Endodermal cell (in vitro differentiated cells): ENCODE data around the gene EXOC1L. TPM values are rescaled to one million over a fixed set of nuclear protein-coding genes. Genes with fewer than 3 reads are reported as not detected.

ENCODE experiments used
- DNase-seq: peaks from one replicate; pipeline ENCODE4 v3.0.0-alpha.2; 2017
- H3K27ac ChIP-seq: 2 replicates; pipeline ENCODE4 v1.5.1; 2013; ENCODE audit warnings: mild to moderate bottlenecking, low read depth, low read length, moderate library complexity
- H3K27me3 ChIP-seq: 2 replicates; pipeline ENCODE4 v1.6.1; 2013; ENCODE audit warnings: mild to moderate bottlenecking, low read length, moderate library complexity; ENCODE audit not compliant: insufficient read depth, control insufficient read depth, poor library complexity, severe bottlenecking
- H3K36me3 ChIP-seq: 2 replicates; pipeline ENCODE4 v1.7.0; 2013; ENCODE audit warnings: mild to moderate bottlenecking, low read length, moderate library complexity; ENCODE audit not compliant: control insufficient read depth, insufficient read depth
- H3K4me1 ChIP-seq: one replicate; pipeline ENCODE4 v1.7.0; 2013; ENCODE audit warnings: low read length; ENCODE audit not compliant: control insufficient read depth, insufficient read depth
- H3K4me3 ChIP-seq: 2 replicates; pipeline ENCODE4 v1.5.1; 2013; ENCODE audit warnings: mild to moderate bottlenecking, low read length, moderate library complexity
- H3K9ac ChIP-seq: 2 replicates; pipeline ENCODE4 v1.6.1; 2013; ENCODE audit warnings: mild to moderate bottlenecking, low read length, moderate library complexity; ENCODE audit not compliant: poor library complexity, severe bottlenecking; ENCODE audit errors: extremely low read depth
- H3K9me3 ChIP-seq: 2 replicates; pipeline ENCODE4 v1.6.1; 2013; ENCODE audit warnings: mild to moderate bottlenecking, low read length, moderate library complexity; ENCODE audit not compliant: control insufficient read depth
- H3K27ac Mint-ChIP-seq: 2 replicates; pipeline ENCODE4 v1.8.0; 2020; ENCODE audit warnings: mixed read lengths
- H3K27me3 Mint-ChIP-seq: 2 replicates; pipeline ENCODE4 v1.8.0; 2021; ENCODE audit warnings: mild to moderate bottlenecking, mixed read lengths; ENCODE audit not compliant: insufficient read depth
- H3K36me3 Mint-ChIP-seq: 2 replicates; pipeline ENCODE4 v1.8.0; 2020; ENCODE audit warnings: low read depth, mixed read lengths
- H3K4me1 Mint-ChIP-seq: 2 replicates; pipeline ENCODE4 v1.8.0; 2020; ENCODE audit warnings: mixed read lengths
- H3K4me3 Mint-ChIP-seq: 2 replicates; pipeline ENCODE4 v1.8.0; 2020; ENCODE audit warnings: mild to moderate bottlenecking, moderate library complexity, mixed read lengths
- H3K9me3 Mint-ChIP-seq: 2 replicates; pipeline ENCODE4 v1.8.0; 2020; ENCODE audit warnings: mild to moderate bottlenecking, mixed read lengths
- CTCF ChIP-seq: fragments of 200-600 bp; sonication (generic); conservative IDR thresholded peaks from 2 replicates; pipeline ENCODE4 v1.5.0; 2021; ENCODE audit warnings: antibody characterized with exemption, mild to moderate bottlenecking
- WGBS, 2 experiments: methylation state at CpG; one replicate each; pipeline versions ENCODE4 v1.1.5 to v1.1.7; 2013; ENCODE audit warnings: missing lambda C conversion rate in 2 of 2, mixed read lengths in 1 of 2; ENCODE audit not compliant: insufficient coverage in 1 of 2, insufficient read length in 1 of 2; 5-methylcytosine and 5-hydroxymethylcytosine counted together
- total RNA-seq, 2 donors: library from RNA; stranded (reverse); fragmentation: NEBNext Ultra II Directional in 1 of 2; extraction: Animal tissue kit (Norgen Biotek cat#: 25700) in 1 of 2; gene quantifications; 2 replicates in 1 of 2; 3 replicates in 1 of 2; pipeline ENCODE4 v1.2.1, GENCODE V29; 2021

Gene EXOC1L
- total RNA-seq, 2 donors from 2014 or later, result not detected

- H3K27me3 ChIP-seq, result no peaks in the 10 kb centered on the region
- Mint-ChIP-seq H3K4me3 (no peak overlapping the region), H3K4me1 (no peaks in the 10 kb centered on the region), H3K36me3 (peaks cover 31% of the 10 kb centered on the region), H3K27ac (no peak overlapping the region), H3K9me3 (no peaks in the 10 kb centered on the region), H3K27me3 (no peaks in the 10 kb centered on the region)
- no peak overlapping the region for H3K4me3 ChIP-seq
- no peaks in the 10 kb centered on the region for H3K9me3 ChIP-seq
- H3K9ac ChIP-seq, result no peak overlapping the region
- no peaks in the 10 kb centered on the region for H3K4me1 ChIP-seq
- H3K36me3 ChIP-seq, result peaks cover 62% of the 10 kb centered on the region
- DNase-seq, result no peak
- H3K27ac ChIP-seq, result no peak overlapping the region
- no peak for TF ChIP-seq CTCF
Observed at GRCh38 chr4:55874831-55875230, 55.2 kb downstream of the EXOC1L start.

- Histone ChIP-seq H3K36me3 (peaks cover 57% of the 10 kb centered on the region), H3K4me3 (no peak overlapping the region), H3K9ac (no peak overlapping the region), H3K9me3 (no peaks in the 10 kb centered on the region), H3K4me1 (no peaks in the 10 kb centered on the region), H3K27me3 (no peaks in the 10 kb centered on the region), H3K27ac (no peak overlapping the region)
- no peaks in the 10 kb centered on the region for H3K27me3 Mint-ChIP-seq
- H3K27ac Mint-ChIP-seq, result no peak overlapping the region
- H3K4me1 Mint-ChIP-seq, result no peaks in the 10 kb centered on the region
- H3K36me3 Mint-ChIP-seq, result peaks cover 31% of the 10 kb centered on the region
- no peak for DNase-seq
- H3K4me3 Mint-ChIP-seq, result no peak overlapping the region
- H3K9me3 Mint-ChIP-seq, result peaks cover 6% of the 10 kb centered on the region
- no peak for TF ChIP-seq CTCF
Observed at GRCh38 chr4:55876387-55876786, 56.8 kb downstream of the EXOC1L start.

GRCh38 chr4:55879224-55879623 lies 59.6 kb downstream of the EXOC1L start:
- Histone ChIP-seq H3K9ac (no peak overlapping the region), H3K27me3 (no peaks in the 10 kb centered on the region), H3K9me3 (no peaks in the 10 kb centered on the region), H3K27ac (no peak overlapping the region), H3K36me3 (peaks cover 55% of the 10 kb centered on the region), H3K4me3 (no peak overlapping the region), H3K4me1 (no peaks in the 10 kb centered on the region)
- DNase-seq, result no peak
- no peaks in the 10 kb centered on the region for H3K27me3 Mint-ChIP-seq
- H3K4me3 Mint-ChIP-seq, result no peak overlapping the region
- peaks cover 40% of the 10 kb centered on the region for H3K36me3 Mint-ChIP-seq
- no peak for TF ChIP-seq CTCF
- no peaks in the 10 kb centered on the region for H3K4me1 Mint-ChIP-seq
- 90 to 95% methylated on average over 3 of the region's 3 CpGs for WGBS, 2 experiments
- peaks cover 11% of the 10 kb centered on the region for H3K9me3 Mint-ChIP-seq
- no peak overlapping the region for H3K27ac Mint-ChIP-seq
